Activated CD8-positive, alpha-beta memory T cell treated with anti-CD3 and anti-CD28 coated beads for 36 hours (primary cell): Measurements from ENCODE around the gene KIF16B. TPM values are rescaled to one million over a fixed set of nuclear protein-coding genes. Genes with fewer than 3 reads are reported as not detected.

Source experiments
- CTCF ChIA-PET: fragments of 350-600 bp; sonication (Branson Sonifier 250); formaldehyde crosslinking; loops from one replicate; lab custom pipeline; 2021; ENCODE audit warnings: antibody characterized with exemption; lab: Charles Lee
- POLR2A ChIA-PET: fragments of 350-600 bp; sonication (Branson Sonifier 250); formaldehyde crosslinking; loops from one replicate; lab custom pipeline; 2021; ENCODE audit warnings: antibody characterized with exemption; lab: Charles Lee
- total RNA-seq, 2 experiments: library from RNA; stranded (reverse); gene quantifications; one replicate each; pipeline ENCODE4 v1.2.3, GENCODE V29; 2021

KIF16B gene
- total RNA-seq, 2 experiments from 2014 or later = 3.2 TPM

DNA sequence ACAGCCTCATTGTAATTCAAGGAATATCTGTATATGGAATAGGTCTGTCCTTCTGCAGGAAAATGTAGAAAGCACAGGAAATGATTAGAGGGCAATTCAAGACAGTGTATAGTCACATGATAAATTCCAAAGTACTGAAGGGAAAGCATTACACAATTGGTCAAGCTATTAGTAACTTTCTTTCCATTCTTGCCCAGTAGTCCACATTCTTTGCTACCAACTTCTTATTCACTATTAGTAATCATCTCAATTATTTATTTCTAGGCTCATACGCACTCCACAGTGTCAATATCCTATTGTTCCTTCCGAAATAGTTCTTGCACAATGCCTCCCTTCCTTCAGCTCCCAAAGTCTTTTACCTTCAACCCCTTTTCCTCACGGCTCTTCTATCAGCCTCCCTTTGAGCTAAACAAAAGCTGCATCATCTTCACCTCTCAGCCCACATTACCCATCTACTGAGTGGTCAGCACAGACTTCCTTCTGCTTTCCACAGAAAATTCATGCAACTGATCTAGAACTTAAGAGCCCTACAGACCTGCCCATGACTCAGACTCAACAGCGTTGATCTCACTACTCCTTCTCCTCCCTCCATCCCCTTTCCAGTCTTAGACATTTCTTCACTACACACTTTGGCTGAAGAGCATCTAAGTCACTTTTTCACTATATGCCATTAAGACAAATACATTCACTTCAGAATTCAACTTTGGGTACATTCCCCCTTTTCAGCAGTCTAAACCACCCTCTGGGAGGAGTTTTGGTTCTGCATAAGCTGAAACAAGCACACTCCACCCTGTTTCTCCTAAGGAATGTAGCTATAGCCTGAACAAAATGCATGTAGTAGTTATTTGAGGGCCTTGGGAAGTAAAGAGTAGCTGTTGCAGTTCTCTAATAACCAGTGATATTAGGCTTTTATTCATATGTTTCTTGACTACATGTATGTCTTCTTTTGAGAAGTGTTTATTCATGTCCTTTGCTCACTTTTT lies 157.9 kb downstream of the KIF16B start:
- CTCF ChIA-PET = no interaction called here
- POLR2A ChIA-PET = no interaction called here

DNA sequence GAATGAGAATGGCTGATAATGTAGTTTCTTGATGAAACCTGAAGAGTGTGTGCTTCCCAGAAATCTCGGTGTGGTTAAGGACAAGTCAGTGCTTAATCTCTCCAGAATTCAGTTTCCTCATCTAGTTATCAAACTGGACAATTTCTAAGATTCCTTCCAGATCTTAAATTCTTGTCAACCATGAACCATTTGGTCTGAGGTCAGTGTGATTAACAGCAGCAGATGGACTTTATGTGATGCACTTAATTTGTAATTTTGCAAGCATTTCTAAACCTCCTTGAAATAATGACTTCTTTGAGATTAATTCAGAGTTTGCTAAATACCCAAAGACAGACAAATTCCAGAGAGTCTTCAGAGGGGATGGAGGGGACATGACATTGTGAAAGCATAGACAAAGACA lies 160.3 kb downstream of the KIF16B start:
- POLR2A ChIA-PET = no interaction called here
- CTCF ChIA-PET = no interaction called here

DNA sequence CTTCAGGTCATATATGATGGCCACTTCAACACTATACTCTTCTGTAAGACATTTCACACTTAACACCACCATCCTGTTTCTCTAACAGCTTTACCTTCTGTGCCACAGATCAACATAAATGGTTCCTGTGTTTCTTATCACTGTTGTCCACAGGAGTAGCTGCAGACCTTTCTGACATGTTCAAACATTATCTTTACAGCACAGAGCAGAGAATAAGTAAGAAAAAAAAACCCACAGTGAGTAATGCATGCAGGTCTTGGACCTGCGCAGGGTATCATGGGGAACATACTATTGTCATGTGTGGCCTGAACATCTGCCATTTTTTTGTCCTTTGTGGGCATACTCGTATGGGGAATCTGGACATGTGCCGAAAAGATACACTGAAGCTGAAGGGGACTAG lies 161.9 kb downstream of the KIF16B start:
- POLR2A ChIA-PET = no interaction called here
- CTCF ChIA-PET = no interaction called here

- ChIA-PET CTCF (no interaction called here), POLR2A (no interaction called here)
These were observed 162.6 kb downstream of the KIF16B start for GRCh38 chr20:16410626-16411025.

GRCh38 chr20:16408981-16409380 lies 164.3 kb downstream of the KIF16B start:
- CTCF ChIA-PET = no interaction called here
- POLR2A ChIA-PET = no interaction called here

DNA sequence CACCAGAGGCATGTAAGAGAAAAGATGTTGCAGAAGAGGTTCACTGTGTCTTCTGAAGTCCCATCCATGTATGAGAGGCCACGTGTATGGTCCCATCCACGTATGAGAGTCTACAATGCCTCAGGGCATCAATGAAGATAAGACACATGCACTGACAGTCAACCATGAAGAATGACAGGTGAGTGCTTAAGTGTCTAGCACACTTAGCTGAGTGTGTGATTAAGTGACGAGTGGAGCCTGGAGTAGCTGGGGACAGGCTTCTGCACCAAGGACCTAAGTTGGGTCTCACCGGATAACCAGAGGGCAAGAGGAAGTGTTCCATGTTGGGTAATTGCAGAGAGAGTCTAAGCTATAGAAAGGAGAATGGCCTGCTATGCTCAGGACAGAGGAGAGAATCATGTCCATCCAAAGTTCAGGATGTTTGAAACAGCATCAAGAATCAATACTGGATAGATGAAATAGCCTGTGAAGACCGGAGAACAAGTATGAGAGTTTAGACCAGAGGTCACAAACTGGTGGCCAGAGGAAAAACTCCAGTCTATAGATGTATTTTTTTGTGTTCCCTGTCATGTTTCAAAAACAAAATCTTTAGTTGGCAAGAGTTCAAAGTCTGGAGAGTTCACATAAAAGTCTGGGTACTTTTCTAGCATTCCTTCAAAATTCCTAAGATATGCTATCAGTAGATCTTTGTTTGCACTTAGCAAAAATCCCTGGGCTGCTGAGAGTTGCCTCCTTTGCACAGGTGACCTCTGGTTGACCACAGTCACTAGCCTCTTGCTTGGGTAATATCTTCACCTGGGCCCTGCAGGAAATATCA lies 165.8 kb downstream of the KIF16B start:
- CTCF ChIA-PET = no interaction called here
- POLR2A ChIA-PET = no interaction called here

DNA sequence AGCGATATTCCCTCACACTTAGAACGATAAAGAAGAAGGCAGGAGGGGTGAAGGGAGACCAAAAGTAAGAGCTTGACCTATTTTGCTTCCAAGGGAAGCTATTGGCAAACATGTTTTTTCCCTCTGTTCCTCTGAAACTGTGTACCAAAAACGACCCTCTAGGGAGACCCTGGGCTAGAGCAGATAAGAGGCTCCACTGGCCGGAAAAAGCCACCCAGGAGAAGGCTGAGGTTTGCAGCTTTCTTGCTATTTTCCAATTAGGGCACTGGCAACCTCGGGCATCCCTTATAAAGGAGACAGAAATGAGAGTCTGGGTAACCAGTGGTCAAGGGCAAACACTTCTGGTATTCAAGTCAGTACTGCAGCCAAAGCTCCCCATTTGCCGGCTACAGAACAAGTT lies 168.0 kb downstream of the KIF16B start:
- CTCF ChIA-PET = no interaction called here
- POLR2A ChIA-PET = no interaction called here

GRCh38 chr20:16404640-16405039 lies 168.6 kb downstream of the KIF16B start:
- CTCF ChIA-PET = no interaction called here
- POLR2A ChIA-PET = no interaction called here

- ChIA-PET CTCF (no interaction called here), POLR2A (no interaction called here)
These were observed 169.1 kb downstream of the KIF16B start for GRCh38 chr20:16404171-16404570.

GRCh38 chr20:16400234-16400633 lies 173.0 kb downstream of the KIF16B start:
- ChIA-PET POLR2A (no interaction called here), CTCF (no interaction called here)

DNA sequence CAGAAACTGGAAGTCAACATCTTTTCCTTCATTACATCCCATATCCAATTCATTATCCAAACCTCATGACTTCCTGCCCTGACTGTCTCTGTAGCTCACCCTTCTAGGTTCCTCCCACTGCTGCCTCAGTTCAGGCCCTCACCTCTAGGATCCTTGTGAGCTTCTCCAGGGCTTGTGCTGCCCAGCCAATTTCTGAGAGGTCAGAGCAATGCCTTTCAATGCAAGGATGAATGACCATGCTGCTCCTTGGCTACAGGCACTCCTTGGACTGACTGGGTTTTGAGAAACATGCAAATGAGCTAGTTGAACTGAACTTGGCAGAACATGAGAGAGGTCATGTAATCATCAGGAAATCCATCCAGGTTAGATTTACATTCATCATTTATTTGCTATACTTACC lies 173.4 kb downstream of the KIF16B start:
- POLR2A ChIA-PET = no interaction called here

DNA sequence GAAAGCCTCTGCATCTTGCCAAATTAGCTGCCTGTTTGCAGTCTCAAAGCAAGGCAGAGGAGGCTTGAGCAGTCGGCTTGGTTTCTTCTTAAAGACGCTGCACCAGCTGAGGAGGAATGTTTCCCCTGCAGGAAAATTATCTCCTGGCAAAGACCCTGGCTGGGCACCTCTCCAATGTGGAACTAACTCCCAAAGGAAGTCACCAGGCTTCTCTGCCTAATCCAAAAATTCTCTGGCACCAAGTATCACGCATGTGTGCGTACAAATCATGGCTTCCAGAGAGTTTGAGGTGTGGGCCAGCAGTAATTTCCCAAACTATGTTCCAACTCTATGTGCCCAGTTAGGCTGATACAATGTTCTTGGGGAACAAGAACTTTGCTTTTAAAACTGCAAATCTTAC lies 176.2 kb downstream of the KIF16B start:
- ChIA-PET CTCF (no interaction called here), POLR2A (no interaction called here)

More for the DNA sequence above, 173.4 kb downstream of the KIF16B start:
- CTCF ChIA-PET = no interaction called here

- CTCF ChIA-PET = interaction anchor here (0.7 kb wide), 1 partner anchor 276 kb away, joined by 3 read pairs; no protein-coding TSS in a partner anchor
- POLR2A ChIA-PET = no interaction called here
These were observed 177.9 kb downstream of the KIF16B start for GRCh38 chr20:16395366-16395765.

DNA sequence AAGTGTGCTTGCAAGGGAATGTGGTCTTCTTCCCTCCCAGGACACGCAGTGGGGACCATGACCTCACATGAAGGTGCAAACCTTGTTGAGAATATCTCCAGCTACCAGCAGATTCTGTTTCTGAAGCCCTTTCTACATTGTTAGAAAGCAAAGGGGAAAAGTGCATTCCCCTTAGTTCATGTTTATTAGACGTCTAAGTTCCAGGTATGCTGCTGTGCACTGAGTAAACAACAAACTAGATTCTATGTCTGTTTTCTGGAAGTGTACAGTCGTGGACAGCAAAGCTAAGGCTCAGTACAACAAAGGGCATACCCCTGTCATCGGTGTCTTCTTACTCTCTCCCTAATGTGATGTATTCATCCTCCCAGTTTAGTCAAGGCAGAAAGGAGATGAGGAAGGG lies 178.5 kb downstream of the KIF16B start:
- CTCF ChIA-PET = no interaction called here
- POLR2A ChIA-PET = no interaction called here

DNA sequence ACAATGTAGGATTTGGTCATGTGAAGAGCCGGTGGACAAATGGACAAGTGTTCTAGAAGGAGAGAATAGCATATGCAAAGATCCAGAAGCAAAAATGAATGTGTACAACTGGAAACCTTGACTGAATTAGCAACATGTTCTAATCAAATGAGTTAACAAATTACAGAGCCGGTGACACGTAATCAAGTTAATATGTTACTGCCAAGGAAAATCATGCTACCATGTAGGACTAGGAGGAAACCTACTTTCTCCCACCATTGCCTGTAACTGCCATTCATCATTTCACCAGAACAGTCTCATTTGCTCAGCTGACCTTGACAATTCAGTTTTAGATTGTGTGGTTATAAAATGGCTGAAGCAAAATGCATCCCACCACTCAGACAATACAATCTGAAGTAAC lies 179.4 kb downstream of the KIF16B start:
- ChIA-PET POLR2A (no interaction called here), CTCF (no interaction called here)

DNA sequence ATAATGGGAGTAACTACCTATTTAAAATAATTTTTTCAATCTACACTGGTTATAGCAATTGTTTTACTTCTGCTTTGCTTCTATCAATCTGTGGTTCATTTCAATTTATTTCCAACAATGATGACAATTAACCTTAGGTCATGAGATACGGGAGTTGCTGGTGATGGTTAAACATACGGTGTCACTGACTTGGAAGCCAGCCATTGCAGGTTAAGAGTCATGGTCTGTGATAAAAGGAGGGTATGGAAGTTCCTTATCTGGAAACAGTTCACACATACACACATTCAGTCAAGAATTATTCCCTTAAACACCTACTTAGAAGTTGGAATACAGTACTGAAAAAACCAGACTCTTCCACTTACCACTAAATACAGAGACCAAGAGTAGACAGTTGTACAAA lies 180.0 kb downstream of the KIF16B start:
- CTCF ChIA-PET = no interaction called here

GRCh38 chr20:16392346-16392745 lies 180.9 kb downstream of the KIF16B start:
- POLR2A ChIA-PET = no interaction called here
- CTCF ChIA-PET = no interaction called here

More for the DNA sequence above, 180.0 kb downstream of the KIF16B start:
- POLR2A ChIA-PET = no interaction called here

DNA sequence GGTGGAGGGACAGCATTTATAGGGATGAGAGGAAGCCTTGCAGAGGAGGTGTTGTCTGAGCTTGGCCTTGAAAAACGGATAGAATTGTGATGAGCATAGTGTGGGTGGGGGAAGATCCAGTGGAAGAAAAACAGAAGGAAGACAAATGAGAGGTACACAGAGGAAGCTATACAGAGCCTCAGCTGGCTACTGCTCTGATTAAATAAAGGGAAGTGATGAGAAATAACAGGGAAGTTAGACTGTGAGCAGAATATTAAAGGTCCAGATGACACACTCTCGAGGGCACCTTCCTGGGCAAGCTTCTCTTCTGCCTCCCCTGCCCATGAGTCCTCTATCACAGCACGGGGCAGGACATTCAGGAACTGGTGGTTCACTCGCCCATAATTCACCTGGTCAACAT lies 182.3 kb downstream of the KIF16B start:
- ChIA-PET CTCF (no interaction called here), POLR2A (no interaction called here)

GRCh38 chr20:16388731-16389130 lies 184.5 kb downstream of the KIF16B start:
- POLR2A ChIA-PET = no interaction called here
- CTCF ChIA-PET = no interaction called here

GRCh38 chr20:16387666-16388065 lies 185.6 kb downstream of the KIF16B start:
- CTCF ChIA-PET = no interaction called here
- POLR2A ChIA-PET = no interaction called here
